Amniotic stem cell (primary cell): ENCODE results near the gene MPV17L2.

Source experiments
- DNase-seq: peaks from one replicate; lab custom pipeline; 2025; lab: John Stamatoyannopoulos, UW

MPV17L2 gene

GRCh38 chr19:18245297-18245696, 52.3 kb downstream of the MPV17L2 start:
- DNase-seq, result no peak
